GM18520 (cell line): Measurements from ENCODE around the gene ANKRD63.

Experiments
- ATAC-seq: cut with Tn5 transposase; IDR thresholded peaks from one replicate; pipeline ENCODE4 v1.9.1; 2021; ENCODE audit not compliant: unreplicated experiment

Gene ANKRD63

GRCh38 chr15:40279437-40280141 lies 3.3 kb downstream of the ANKRD63 start:
- ATAC-seq = no peak

- ATAC-seq = no peak
These were observed 4.8 kb downstream of the ANKRD63 start for GRCh38 chr15:40278026-40278425.

GRCh38 chr15:40277471-40277870 lies 5.4 kb downstream of the ANKRD63 start:
- ATAC-seq = no peak

GRCh38 chr15:40276927-40277326 lies 5.9 kb downstream of the ANKRD63 start:
- ATAC-seq = no peak

- ATAC-seq = no peak
These were observed 6.9 kb downstream of the ANKRD63 start for GRCh38 chr15:40275954-40276353.

GRCh38 chr15:40275523-40275922 lies 7.3 kb downstream of the ANKRD63 start:
- no peak for ATAC-seq

GRCh38 chr15:40274350-40275274 lies 8.3 kb downstream of the ANKRD63 start:
- ATAC-seq = peak; percentile 48

GRCh38 chr15:40273428-40273827 lies 9.4 kb downstream of the ANKRD63 start:
- ATAC-seq = no peak

- ATAC-seq = no peak
These were observed 10.3 kb downstream of the ANKRD63 start for GRCh38 chr15:40272485-40273056.

- ATAC-seq = no peak
These were observed 11.0 kb downstream of the ANKRD63 start for GRCh38 chr15:40271685-40272484.

- ATAC-seq = no peak
These were observed 12.4 kb downstream of the ANKRD63 start for GRCh38 chr15:40270246-40270995.

GRCh38 chr15:40269604-40270003 lies 13.3 kb downstream of the ANKRD63 start:
- no peak for ATAC-seq

GRCh38 chr15:40267670-40268069 lies 15.2 kb downstream of the ANKRD63 start:
- no peak for ATAC-seq

- ATAC-seq = no peak
These were observed 16.0 kb downstream of the ANKRD63 start for GRCh38 chr15:40266828-40267304.

- no peak for ATAC-seq
These were observed 17.0 kb downstream of the ANKRD63 start for GRCh38 chr15:40265875-40266274.

- no peak for ATAC-seq
These were observed 17.5 kb downstream of the ANKRD63 start for GRCh38 chr15:40265355-40265754.

GRCh38 chr15:40264321-40265153 lies 18.3 kb downstream of the ANKRD63 start:
- no peak for ATAC-seq

GRCh38 chr15:40263024-40263754 lies 19.7 kb downstream of the ANKRD63 start:
- ATAC-seq = no peak

- ATAC-seq = no peak
These were observed 23.8 kb downstream of the ANKRD63 start for GRCh38 chr15:40259021-40259420.
